ENCODE data around the gene ZNF358. TPM values are rescaled to one million over a fixed set of nuclear protein-coding genes. Genes with fewer than 3 reads are reported as not detected.

The ZNF358 gene
- total RNA-seq, 2 donors from 2014 or later = 44.5 to 88.9 TPM

DNA sequence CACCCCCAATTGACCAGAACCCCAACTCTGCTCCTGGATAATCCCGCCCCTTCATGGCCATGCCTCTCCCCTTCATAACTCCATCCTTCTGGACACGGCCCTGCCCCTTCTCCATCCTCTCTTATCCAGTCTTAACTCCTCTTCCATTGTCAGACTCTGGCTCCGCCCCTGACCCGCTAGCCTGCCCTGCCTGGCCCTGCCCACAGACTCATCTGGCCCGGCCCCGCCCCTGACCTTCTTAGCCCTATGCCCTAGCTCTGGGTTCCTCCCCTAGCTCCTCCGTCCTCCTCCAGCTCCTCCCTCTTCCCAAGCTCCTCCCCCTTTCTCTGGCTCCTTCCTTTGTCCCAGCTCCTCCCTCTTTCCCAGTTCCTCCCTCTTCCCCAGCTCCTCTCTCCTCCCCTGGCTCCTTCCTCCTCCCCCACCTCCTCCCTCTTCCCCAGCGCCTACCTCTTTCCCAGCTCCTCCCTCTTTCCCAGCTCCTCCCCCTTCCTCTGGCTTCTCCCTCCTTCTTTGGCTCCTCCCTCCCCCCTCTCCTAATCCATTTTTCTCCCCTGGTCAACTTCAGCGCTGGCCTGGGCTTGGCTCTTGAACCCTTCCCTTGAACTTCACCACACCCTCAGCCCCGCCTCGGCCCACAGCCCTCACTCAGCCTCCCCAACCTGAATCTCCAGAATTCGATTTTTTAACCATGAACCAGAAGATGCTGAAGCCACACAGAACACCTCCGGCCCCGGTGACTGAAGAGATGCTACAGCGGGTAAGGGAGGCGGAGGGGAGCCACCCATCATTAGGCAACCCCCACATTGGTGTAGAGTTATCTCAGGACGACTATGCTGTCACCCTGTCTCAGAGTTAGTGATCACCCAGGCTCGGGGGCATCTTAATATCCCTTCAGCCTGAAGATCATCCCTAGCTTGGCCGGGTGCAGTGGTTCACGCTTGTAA lies 9.2 kb upstream of the ZNF358 start:
- no peaks in the 10 kb centered on the region for H3K36me3 ChIP-seq
- TF ChIP-seq, protein P1, sequence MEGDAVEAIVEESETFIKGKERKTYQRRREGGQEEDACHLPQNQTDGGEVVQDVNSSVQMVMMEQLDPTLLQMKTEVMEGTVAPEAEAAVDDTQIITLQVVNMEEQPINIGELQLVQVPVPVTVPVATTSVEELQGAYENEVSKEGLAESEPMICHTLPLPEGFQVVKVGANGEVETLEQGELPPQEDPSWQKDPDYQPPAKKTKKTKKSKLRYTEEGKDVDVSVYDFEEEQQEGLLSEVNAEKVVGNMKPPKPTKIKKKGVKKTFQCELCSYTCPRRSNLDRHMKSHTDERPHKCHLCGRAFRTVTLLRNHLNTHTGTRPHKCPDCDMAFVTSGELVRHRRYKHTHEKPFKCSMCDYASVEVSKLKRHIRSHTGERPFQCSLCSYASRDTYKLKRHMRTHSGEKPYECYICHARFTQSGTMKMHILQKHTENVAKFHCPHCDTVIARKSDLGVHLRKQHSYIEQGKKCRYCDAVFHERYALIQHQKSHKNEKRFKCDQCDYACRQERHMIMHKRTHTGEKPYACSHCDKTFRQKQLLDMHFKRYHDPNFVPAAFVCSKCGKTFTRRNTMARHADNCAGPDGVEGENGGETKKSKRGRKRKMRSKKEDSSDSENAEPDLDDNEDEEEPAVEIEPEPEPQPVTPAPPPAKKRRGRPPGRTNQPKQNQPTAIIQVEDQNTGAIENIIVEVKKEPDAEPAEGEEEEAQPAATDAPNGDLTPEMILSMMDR (IDR thresholded peaks at IDR 0.05) = no peak
- no peaks in the 10 kb centered on the region for H3K27me3 ChIP-seq (replicated peaks; ENCODE audit: insufficient read depth)
- H3K4me1 ChIP-seq (ENCODE audit: control insufficient read depth in 1 of 2, low read depth in 2 of 2) = peaks cover 0 to 5% of the 10 kb centered on the region in 2 donors
- no peaks in the 10 kb centered on the region for H3K9me3 ChIP-seq
- H3K4me3 ChIP-seq = no peak overlapping the region
- H3K27ac ChIP-seq = no peak overlapping the region
- ATAC-seq (ENCODE audit: insufficient number of reproducible peaks, low FRiP score, low read depth) = peak; percentile 63
- peak; percentile 62 for DNase-seq (ENCODE audit: low spot score)

DNA sequence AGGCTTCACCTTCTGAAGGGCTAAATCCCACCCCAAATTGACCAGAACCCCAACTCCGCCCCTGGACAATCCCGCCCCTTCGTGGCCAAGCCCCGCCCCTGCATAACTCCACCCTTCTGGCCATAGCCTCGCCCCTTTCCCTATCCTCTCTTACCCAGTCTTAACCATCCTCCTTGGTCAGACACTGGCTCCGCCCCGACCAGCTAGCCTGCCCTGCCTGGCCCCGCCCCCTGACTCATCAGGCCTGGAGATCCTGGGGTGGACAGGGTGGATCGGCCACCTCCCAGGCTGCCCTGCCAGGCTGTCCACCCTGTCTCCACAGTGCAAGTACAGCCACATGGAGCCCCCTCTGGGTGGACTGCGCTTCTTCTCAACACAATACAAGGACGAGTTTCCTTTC lies 8.0 kb upstream of the ZNF358 start:
- Histone ChIP-seq H3K27me3 (replicated peaks; ENCODE audit: insufficient read depth) (no peaks in the 10 kb centered on the region), H3K4me3 (no peak overlapping the region), H3K9me3 (no peaks in the 10 kb centered on the region), H3K27ac (no peak overlapping the region), H3K36me3 (no peaks in the 10 kb centered on the region), H3K4me1 (ENCODE audit: control insufficient read depth in 1 of 2, low read depth in 2 of 2) (peaks cover 0 to 5% of the 10 kb centered on the region in 2 donors)
- ATAC-seq (ENCODE audit: insufficient number of reproducible peaks, low FRiP score, low read depth) = no peak
- TF ChIP-seq, protein P1 (IDR thresholded peaks at IDR 0.05) = no peak
- DNase-seq (ENCODE audit: low spot score) = peak; percentile 69

DNA sequence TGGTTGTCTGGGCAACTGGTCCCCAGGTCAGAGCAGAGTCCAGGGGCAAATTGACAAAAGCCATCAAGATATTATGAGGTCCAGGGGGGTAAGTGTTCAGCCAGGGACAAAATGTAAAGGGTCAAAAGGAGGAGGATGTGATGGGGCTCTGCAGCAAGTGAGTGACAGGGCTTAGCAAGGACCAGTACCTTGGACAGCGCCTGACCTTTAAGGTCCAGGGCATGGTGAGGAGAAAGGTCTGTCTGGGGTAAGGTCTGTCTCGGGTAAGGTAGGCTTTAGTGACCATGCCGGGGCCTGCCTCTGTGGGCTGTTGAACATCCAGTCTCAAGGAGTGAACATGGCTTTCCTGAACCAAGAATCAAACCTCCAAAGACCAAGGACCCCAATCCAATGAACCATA lies 6.3 kb upstream of the ZNF358 start:
- Histone ChIP-seq H3K36me3 (no peaks in the 10 kb centered on the region), H3K4me3 (no peak overlapping the region), H3K27ac (no peak overlapping the region), H3K9me3 (no peaks in the 10 kb centered on the region), H3K27me3 (replicated peaks; ENCODE audit: insufficient read depth) (no peaks in the 10 kb centered on the region), H3K4me1 (ENCODE audit: control insufficient read depth in 1 of 2, low read depth in 2 of 2) (peaks cover 0 to 12% of the 10 kb centered on the region in 2 donors)
- TF ChIP-seq, protein P1 (IDR thresholded peaks at IDR 0.05) = no peak
- no peak for ATAC-seq (ENCODE audit: insufficient number of reproducible peaks, low FRiP score, low read depth)
- no peak for DNase-seq (ENCODE audit: low spot score)

DNA sequence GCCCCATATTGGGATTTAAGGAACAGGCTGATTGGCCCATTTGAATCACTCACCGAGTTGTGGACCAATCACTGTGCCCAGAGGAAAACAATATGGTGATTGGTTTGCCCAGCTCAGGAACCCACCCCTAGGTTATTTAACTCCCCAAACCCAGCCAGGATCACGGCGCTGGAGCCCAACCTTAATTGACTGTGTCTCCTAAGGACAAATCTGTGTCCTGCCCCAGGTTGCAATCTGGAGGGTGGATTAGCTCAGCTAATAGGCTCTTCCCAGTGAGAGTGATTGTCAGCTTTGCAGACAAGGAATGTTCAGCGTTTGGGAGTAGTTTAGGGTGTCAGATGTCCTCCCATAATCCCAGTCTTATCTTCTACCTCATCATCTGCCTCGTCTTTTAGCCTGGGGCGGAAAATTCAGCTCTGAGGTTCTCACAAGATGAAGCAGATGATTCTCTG lies 3.5 kb upstream of the ZNF358 start:
- no peaks in the 10 kb centered on the region for H3K36me3 ChIP-seq
- no peak for ATAC-seq (ENCODE audit: insufficient number of reproducible peaks, low FRiP score, low read depth)
- H3K27ac ChIP-seq = no peak overlapping the region
- H3K27me3 ChIP-seq (replicated peaks; ENCODE audit: insufficient read depth) = no peaks in the 10 kb centered on the region
- no peak overlapping the region for H3K4me3 ChIP-seq
- DNase-seq (ENCODE audit: low spot score) = no peak
- H3K9me3 ChIP-seq = no peaks in the 10 kb centered on the region
- TF ChIP-seq, protein P1 (IDR thresholded peaks at IDR 0.05) = no peak
- H3K4me1 ChIP-seq (ENCODE audit: control insufficient read depth in 1 of 2, low read depth in 2 of 2) = peaks cover 3 to 33% of the 10 kb centered on the region in 2 donors

DNA sequence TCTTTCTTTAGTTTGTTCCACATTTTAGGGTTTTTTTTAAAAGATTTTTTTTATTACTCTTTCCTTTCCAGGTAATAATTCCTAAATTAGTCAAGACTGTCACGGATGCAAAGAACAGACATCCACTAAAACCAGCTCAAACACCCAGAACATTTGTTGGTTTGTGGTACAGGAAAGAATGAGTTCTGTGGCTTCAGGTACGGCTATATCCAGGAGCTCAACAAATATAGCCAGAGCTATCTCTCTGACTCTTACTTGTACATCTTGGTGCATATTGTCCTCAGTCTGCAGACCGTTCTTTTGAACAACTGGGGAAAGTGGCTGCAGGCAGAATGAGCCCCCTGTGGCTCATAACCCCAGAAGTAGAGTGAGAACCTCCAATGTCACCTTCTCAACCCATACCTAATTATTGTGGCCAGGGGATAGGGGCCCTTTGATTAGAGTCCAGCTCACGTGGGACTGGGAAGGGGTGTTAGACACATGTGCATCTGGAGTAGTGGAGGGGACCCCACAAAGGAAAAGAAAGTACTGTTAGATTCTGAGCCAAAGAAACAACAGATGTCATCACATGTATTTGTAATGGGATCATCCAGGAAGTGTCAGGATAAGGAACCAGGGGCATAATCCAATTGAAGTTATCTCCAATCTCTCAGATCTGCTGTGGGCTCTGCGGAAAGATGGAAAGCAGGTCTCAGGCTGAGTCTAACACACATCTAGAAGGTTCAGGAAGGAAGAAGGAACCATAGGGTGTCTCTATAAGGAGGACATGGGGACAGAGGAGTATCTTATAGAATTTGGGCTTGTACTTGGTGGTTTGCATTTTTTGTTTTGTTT lies 1.9 kb upstream of the ZNF358 start:
- Histone ChIP-seq H3K27ac (peak overlapping the region; percentile 90 to 99), H3K27me3 (replicated peaks; ENCODE audit: insufficient read depth) (no peaks in the 10 kb centered on the region), H3K36me3 (no peaks in the 10 kb centered on the region), H3K4me3 (no peak overlapping the region), H3K4me1 (ENCODE audit: control insufficient read depth in 1 of 2, low read depth in 2 of 2) (peaks cover 3 to 39% of the 10 kb centered on the region in 2 donors), H3K9me3 (no peaks in the 10 kb centered on the region)
- no peak for ATAC-seq (ENCODE audit: insufficient number of reproducible peaks, low FRiP score, low read depth)
- TF ChIP-seq, protein P1 (IDR thresholded peaks at IDR 0.05) = no peak
- no peak for DNase-seq (ENCODE audit: low spot score)
